ENCODE data around the gene BCLAF3.

Gene BCLAF3

DNA sequence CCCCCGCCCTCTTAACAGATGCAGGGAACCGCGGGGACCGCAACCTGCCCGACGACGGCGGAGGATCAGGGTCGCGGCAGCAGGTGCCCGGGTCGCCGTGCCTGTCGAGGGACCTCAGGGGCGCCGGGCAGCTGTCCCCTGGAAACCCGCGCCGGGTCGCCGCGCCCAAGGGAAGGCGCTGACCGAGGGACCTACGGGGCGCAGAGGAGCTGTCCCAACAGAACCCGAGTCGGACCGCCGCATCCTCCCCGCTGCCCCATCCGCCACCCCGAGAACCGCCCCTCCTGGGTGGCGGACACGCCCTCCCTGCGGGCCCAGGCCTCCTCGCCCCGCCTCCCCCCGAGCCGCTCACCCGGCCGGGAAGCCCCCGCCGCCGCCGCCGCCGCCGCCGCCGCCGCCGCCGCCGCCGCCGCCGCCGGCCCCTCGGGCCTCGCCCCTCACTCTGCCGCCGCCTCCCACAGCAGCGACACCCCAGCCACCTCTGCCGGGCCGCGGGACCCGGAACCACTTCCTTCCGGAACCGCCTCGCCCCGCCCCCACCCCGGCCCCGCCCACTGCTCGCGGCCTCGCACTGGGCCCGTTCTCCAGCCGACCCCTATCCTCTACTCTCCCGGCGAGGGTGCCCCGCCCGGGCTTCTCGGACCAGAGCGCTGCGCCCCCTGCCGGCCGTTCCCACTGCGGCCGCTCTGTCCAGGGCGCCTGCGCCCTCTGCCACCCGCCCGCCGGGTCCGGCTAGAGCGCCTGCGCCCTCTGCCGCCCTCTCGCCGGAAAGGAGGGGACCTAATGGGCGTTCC, at the start of gene BCLAF3:
Gene BCLAF3 (minus strand): TSS at position 506 of the 794 bp plus-strand sequence. CDS start 20,797 bp downstream, outside the sequence.
- Histone ChIP-seq H3K4me1 (ENCODE audit: insufficient read depth, low read length) (no peaks in the 10 kb centered on the region), H3K9me3 (ENCODE audit: insufficient read depth, low read depth, low read length) (no peaks in the 10 kb centered on the region), H3K27ac (ENCODE audit: low read length) (no peak within 1 kb of the TSS), H3K27me3 (ENCODE audit: insufficient read depth, low read length) (no peaks in the 10 kb centered on the region), H3K36me3 (ENCODE audit: insufficient read depth, low read depth, low read length) (no peaks in the 10 kb centered on the region), H3K4me3 (ENCODE audit: low read length) (peak within 1 kb of the TSS; percentile 76), H3K9ac (ENCODE audit: low read depth, low read length) (peak within 1 kb of the TSS; percentile 53; the same call in 1 of the 2 replicates)

DNA sequence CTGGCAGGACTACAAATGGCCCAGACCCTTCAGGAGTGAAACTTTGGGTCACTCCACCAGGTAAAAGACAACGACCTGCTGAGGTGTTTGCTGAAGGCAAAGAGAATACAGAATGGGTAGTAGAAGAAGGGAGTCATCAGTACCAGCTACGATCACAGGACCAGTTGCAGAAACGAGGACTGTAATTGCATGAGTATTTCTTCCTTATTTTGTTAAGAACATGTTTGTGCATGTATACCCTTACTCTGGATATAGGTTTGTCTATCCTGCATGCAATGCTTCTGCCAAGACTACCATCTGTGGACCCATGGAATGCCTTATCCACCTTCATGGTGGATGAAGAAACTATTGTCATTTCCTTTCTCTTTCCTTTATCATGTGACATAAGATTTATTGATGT, 48.1 kb upstream of the BCLAF3 start:
- no peaks in the 10 kb centered on the region for H3K27me3 ChIP-seq (ENCODE audit: insufficient read depth, low read length)
- no peaks in the 10 kb centered on the region for H3K4me1 ChIP-seq (ENCODE audit: insufficient read depth, low read length)
- H3K9me3 ChIP-seq (ENCODE audit: insufficient read depth, low read depth, low read length) = no peaks in the 10 kb centered on the region
- H3K4me3 ChIP-seq (ENCODE audit: low read length) = no peak overlapping the region
- no peak overlapping the region for H3K27ac ChIP-seq (ENCODE audit: low read length)
- H3K36me3 ChIP-seq (ENCODE audit: insufficient read depth, low read depth, low read length) = no peaks in the 10 kb centered on the region
- no peak overlapping the region for H3K9ac ChIP-seq (ENCODE audit: low read depth, low read length)

DNA sequence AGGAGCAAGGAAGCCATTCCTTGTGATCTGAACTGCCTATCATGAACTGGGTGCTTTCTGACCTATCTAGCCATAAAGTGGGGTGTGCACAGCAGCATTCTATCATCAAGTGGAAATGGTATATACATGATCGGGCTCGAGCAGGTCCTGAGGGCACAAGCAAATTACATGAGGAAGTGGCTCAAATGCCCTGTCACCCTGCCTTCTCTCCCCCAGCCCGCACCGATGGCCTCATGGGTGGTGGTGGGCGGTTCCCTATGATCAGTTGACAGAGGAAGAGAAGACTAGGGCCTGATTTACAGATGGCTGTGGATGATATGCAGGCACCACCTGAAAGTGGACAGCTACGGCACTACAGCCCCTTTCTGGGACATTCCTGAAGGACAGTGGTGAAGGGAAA, 46.3 kb upstream of the BCLAF3 start:
- Histone ChIP-seq H3K27me3 (ENCODE audit: insufficient read depth, low read length) (no peaks in the 10 kb centered on the region), H3K27ac (ENCODE audit: low read length) (no peak overlapping the region), H3K9me3 (ENCODE audit: insufficient read depth, low read depth, low read length) (no peaks in the 10 kb centered on the region), H3K36me3 (ENCODE audit: insufficient read depth, low read depth, low read length) (no peaks in the 10 kb centered on the region), H3K4me3 (ENCODE audit: low read length) (no peak overlapping the region), H3K4me1 (ENCODE audit: insufficient read depth, low read length) (no peaks in the 10 kb centered on the region), H3K9ac (ENCODE audit: low read depth, low read length) (no peak overlapping the region)

DNA sequence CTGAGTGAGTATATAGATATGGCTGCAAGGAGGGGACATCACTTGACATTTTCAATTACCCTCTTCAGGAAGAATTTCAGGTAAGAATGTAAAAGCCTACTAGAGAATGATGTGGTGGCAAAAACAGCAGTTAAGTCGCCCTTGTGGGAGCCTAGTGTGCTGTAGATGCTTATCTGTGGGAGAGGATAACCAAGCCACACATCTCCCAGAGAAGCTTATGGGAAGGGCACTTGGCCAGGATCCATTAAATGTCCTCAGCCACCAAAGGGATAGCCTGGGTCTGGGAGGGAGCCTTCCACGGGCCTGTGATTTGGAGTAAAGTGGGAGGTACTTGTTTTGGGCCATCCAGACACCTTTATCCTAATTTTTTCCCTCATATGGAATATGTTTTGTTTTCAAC, 41.3 kb upstream of the BCLAF3 start:
- no peaks in the 10 kb centered on the region for H3K36me3 ChIP-seq (ENCODE audit: insufficient read depth, low read depth, low read length)
- no peaks in the 10 kb centered on the region for H3K4me1 ChIP-seq (ENCODE audit: insufficient read depth, low read length)
- H3K9me3 ChIP-seq (ENCODE audit: insufficient read depth, low read depth, low read length) = no peaks in the 10 kb centered on the region
- H3K27me3 ChIP-seq (ENCODE audit: insufficient read depth, low read length) = no peaks in the 10 kb centered on the region
- H3K9ac ChIP-seq (ENCODE audit: low read depth, low read length) = no peak overlapping the region
- H3K27ac ChIP-seq (ENCODE audit: low read length) = no peak overlapping the region
- H3K4me3 ChIP-seq (ENCODE audit: low read length) = no peak overlapping the region

DNA sequence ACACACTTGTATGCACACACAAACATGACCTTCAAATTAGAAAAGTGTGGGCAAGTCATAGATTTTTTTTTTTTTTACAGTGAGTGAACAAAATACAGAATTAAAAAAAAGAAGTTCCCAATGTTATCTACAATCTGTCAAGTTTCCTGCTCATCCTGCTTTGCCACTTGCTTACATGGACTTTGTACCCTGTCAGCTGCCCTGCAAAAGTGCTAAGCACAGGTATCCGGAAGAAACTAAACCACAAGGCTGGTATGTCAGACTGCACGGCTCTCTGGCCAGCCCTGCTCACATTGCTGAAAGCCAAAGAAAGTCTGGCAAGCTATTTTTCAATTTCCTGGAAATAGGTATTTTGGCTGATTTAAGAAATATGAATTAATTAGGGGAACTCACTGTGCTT, 38.9 kb upstream of the BCLAF3 start:
- Histone ChIP-seq H3K27ac (ENCODE audit: low read length) (no peak overlapping the region), H3K9me3 (ENCODE audit: insufficient read depth, low read depth, low read length) (no peaks in the 10 kb centered on the region), H3K4me1 (ENCODE audit: insufficient read depth, low read length) (no peaks in the 10 kb centered on the region), H3K9ac (ENCODE audit: low read depth, low read length) (no peak overlapping the region), H3K36me3 (ENCODE audit: insufficient read depth, low read depth, low read length) (no peaks in the 10 kb centered on the region), H3K27me3 (ENCODE audit: insufficient read depth, low read length) (no peaks in the 10 kb centered on the region), H3K4me3 (ENCODE audit: low read length) (no peak overlapping the region)

DNA sequence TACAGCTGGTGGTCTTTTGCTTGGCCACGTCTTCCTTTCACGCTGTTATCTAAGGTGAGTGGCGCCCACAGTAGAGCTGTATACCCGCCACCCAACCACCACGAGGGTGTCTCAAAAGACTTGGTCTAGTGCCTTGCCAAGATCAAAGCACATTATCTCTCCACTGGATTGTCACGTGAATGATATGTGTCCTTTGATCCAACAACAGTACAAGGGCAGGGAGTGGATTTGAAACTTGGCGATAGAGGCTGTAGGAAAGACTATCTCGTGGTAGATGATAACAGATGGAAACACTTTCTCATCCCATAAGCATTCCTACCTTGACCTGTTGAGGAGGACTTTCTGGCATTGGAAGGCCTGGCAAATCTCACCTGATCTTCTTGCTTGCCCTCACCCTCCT, 37.7 kb upstream of the BCLAF3 start:
- Histone ChIP-seq H3K27ac (ENCODE audit: low read length) (no peak overlapping the region), H3K4me3 (ENCODE audit: low read length) (no peak overlapping the region), H3K4me1 (ENCODE audit: insufficient read depth, low read length) (no peaks in the 10 kb centered on the region), H3K9ac (ENCODE audit: low read depth, low read length) (no peak overlapping the region), H3K27me3 (ENCODE audit: insufficient read depth, low read length) (no peaks in the 10 kb centered on the region), H3K9me3 (ENCODE audit: insufficient read depth, low read depth, low read length) (no peaks in the 10 kb centered on the region), H3K36me3 (ENCODE audit: insufficient read depth, low read depth, low read length) (no peaks in the 10 kb centered on the region)

DNA sequence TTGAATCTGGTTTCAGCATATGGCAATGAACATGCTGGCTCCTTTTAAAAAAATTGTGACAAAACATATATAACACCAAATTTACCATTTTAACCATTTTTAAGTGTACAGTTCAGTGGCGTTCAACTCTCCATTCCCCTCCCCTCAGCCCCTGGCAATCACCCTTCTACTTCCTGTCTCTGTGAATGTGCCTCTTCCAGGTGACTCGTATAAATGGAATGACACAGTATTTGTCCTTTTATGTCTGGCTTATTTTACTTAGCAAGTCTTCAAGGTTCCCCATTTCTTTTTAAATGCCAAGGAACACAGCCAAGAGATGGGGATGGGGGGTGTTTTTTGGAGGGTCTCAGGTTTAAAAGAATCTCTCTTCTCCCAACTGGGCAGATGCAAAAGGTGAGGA, 35.4 kb upstream of the BCLAF3 start:
- H3K9me3 ChIP-seq (ENCODE audit: insufficient read depth, low read depth, low read length) = no peaks in the 10 kb centered on the region
- H3K4me3 ChIP-seq (ENCODE audit: low read length) = no peak overlapping the region

DNA sequence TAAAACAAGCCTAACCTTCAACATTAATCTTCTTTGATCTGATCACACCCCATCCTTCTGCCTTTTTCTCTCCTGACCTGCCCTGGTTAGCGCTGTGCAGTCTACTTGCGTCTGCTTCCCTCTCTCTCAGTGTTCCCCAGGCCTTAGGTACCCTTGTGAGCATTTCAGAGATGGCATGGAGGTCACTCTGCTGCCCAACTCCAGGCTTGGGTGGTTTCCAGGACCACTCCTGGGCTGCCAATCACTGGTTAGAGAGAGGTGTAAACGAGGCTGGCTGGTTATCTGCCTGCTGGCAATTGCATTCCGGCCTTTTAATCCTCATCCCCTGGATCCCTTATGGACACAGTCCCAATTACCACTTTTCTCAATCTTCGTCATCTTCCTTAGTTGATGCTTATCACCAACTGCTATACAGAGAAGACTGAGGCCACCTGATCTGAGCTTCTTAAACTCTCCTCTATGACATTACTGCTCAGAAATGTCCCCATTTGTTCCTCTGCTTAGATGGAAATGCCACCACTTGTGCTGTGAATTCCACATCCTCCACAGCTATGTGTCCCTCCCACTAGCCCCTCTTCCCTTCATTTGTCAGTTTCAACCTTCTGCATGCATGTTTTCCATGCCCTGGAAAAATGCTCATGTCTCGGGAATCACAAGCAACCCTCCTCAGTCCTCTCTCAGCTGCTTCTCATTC, 29.0 kb upstream of the BCLAF3 start:
- Histone ChIP-seq H3K27ac (ENCODE audit: low read length) (no peak overlapping the region), H3K4me1 (ENCODE audit: insufficient read depth, low read length) (no peaks in the 10 kb centered on the region), H3K4me3 (ENCODE audit: low read length) (no peak overlapping the region), H3K36me3 (ENCODE audit: insufficient read depth, low read depth, low read length) (no peaks in the 10 kb centered on the region), H3K9me3 (ENCODE audit: insufficient read depth, low read depth, low read length) (no peaks in the 10 kb centered on the region), H3K27me3 (ENCODE audit: insufficient read depth, low read length) (no peaks in the 10 kb centered on the region), H3K9ac (ENCODE audit: low read depth, low read length) (no peak overlapping the region)

More for the DNA sequence above, 35.4 kb upstream of the BCLAF3 start:
- Histone ChIP-seq H3K36me3 (ENCODE audit: insufficient read depth, low read depth, low read length) (no peaks in the 10 kb centered on the region), H3K9ac (ENCODE audit: low read depth, low read length) (no peak overlapping the region), H3K27ac (ENCODE audit: low read length) (no peak overlapping the region), H3K4me1 (ENCODE audit: insufficient read depth, low read length) (no peaks in the 10 kb centered on the region), H3K27me3 (ENCODE audit: insufficient read depth, low read length) (no peaks in the 10 kb centered on the region)

DNA sequence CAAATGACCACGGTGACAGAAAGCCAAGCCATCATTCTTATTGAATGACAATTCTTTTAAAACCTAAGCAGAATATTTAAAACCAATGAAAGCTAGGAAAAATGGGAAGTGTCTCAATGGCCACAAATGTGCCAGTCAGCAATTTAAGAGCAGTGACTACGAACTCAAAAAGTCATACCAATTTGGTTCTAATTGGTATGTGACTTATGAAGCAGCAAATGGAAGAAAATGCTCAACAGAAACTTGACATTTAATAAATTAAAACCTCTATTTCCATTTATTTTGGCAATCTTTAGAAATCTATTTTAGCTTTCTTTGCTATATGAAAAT, 25.7 kb upstream of the BCLAF3 start:
- Histone ChIP-seq H3K9me3 (ENCODE audit: insufficient read depth, low read depth, low read length) (no peaks in the 10 kb centered on the region), H3K4me3 (ENCODE audit: low read length) (no peak overlapping the region), H3K9ac (ENCODE audit: low read depth, low read length) (no peak overlapping the region), H3K27ac (ENCODE audit: low read length) (no peak overlapping the region), H3K27me3 (ENCODE audit: insufficient read depth, low read length) (no peaks in the 10 kb centered on the region), H3K36me3 (ENCODE audit: insufficient read depth, low read depth, low read length) (no peaks in the 10 kb centered on the region), H3K4me1 (ENCODE audit: insufficient read depth, low read length) (no peaks in the 10 kb centered on the region)

DNA sequence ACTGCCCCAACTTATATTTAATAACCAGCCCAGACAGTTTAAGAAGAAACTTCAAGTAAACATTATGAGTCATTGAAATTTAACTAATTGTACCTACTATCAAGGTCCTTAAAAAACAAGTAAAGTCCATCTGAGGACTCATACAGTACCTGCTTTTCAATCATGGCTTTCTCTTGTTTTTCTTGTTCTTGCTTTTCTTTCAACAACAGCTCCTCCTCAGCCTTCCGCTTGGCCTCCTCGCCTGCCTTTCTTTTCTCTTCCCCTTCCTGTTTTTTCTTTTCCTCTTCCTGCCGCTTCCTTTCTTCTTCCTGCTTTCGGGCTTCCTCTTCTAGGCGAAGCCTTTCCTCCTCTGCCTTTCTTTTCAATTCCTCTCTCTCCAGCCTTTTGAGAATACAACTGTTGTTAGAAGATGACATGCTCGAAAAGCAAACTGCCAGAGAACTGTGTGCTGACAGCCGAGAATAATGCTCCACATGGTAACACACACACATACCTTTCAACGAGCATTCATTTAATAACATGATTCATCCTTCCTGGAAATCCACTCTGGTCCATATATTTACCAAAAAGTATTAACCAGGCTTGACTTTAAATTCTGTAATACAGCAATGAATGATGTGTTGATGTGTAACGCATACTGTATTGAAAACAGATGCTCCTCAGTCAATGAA, 25.2 kb upstream of the BCLAF3 start:
- Histone ChIP-seq H3K36me3 (ENCODE audit: insufficient read depth, low read depth, low read length) (no peaks in the 10 kb centered on the region), H3K9me3 (ENCODE audit: insufficient read depth, low read depth, low read length) (no peaks in the 10 kb centered on the region), H3K27ac (ENCODE audit: low read length) (no peak overlapping the region), H3K4me3 (ENCODE audit: low read length) (no peak overlapping the region), H3K9ac (ENCODE audit: low read depth, low read length) (no peak overlapping the region), H3K4me1 (ENCODE audit: insufficient read depth, low read length) (no peaks in the 10 kb centered on the region), H3K27me3 (ENCODE audit: insufficient read depth, low read length) (no peaks in the 10 kb centered on the region)

DNA sequence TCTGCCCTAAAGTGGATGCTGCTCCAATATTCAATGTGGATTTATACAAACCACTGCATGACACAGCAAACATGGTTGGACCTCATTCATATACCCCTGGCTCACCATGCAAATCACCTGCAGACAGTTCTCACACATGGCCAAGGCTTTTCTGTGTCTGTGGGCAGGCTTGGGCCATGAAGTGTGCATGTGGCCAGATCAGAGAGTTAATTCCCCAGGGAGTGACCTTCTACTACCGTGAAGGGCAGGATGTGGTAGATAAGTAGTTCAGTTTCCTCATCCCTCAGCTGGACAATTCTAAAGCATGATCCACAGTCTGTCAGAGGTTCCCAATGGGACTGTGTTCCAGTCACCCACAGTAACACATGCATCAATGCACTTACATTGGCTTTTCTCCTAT, 24.6 kb upstream of the BCLAF3 start:
- Histone ChIP-seq H3K27me3 (ENCODE audit: insufficient read depth, low read length) (no peaks in the 10 kb centered on the region), H3K27ac (ENCODE audit: low read length) (no peak overlapping the region), H3K9ac (ENCODE audit: low read depth, low read length) (no peak overlapping the region), H3K4me3 (ENCODE audit: low read length) (no peak overlapping the region), H3K9me3 (ENCODE audit: insufficient read depth, low read depth, low read length) (no peaks in the 10 kb centered on the region), H3K36me3 (ENCODE audit: insufficient read depth, low read depth, low read length) (no peaks in the 10 kb centered on the region), H3K4me1 (ENCODE audit: insufficient read depth, low read length) (no peaks in the 10 kb centered on the region)

DNA sequence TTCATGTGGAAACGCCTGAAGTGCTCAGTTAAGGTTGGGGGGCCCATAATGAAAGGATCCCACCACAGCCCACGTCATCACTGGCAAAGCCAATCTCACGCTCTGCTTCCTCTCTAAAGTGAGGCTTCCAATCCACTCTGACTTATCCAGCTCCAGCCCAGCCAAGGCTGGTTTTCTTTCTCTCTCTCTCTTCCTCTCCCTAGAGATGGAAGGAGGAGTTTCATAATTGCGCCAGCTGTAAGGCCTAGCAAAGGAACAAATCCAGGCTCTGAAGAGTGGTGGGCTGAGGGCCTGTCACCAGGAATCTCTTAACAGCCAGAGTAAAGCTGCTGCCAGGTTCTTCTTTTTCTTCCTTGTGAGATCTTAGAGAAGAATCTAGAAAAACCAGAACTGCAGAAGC, 20.7 kb upstream of the BCLAF3 start:
- Histone ChIP-seq H3K27ac (ENCODE audit: low read length) (no peak overlapping the region), H3K9me3 (ENCODE audit: insufficient read depth, low read depth, low read length) (no peaks in the 10 kb centered on the region), H3K9ac (ENCODE audit: low read depth, low read length) (no peak overlapping the region), H3K36me3 (ENCODE audit: insufficient read depth, low read depth, low read length) (no peaks in the 10 kb centered on the region), H3K4me1 (ENCODE audit: insufficient read depth, low read length) (no peaks in the 10 kb centered on the region), H3K27me3 (ENCODE audit: insufficient read depth, low read length) (no peaks in the 10 kb centered on the region), H3K4me3 (ENCODE audit: low read length) (no peak overlapping the region)

All from iPS-20b (cell line).